H1 (cell line): ENCODE data around the gene MARS1. TPM values are rescaled to one million over a fixed set of nuclear protein-coding genes. Genes with fewer than 3 reads are reported as not detected.

ENCODE experiments used
- CTCF ChIA-PET: fragments of 300-600 bp; sonication (Branson Sonifier 250); formaldehyde crosslinking; loops from one replicate; lab custom pipeline; 2021; ENCODE audit not compliant: partially characterized antibody; lab: Charles Lee
- POLR2A ChIA-PET: fragments of 300-600 bp; sonication (Branson Sonifier 250); formaldehyde crosslinking; loops from one replicate; lab custom pipeline; 2021; ENCODE audit warnings: inconsistent platforms; ENCODE audit not compliant: partially characterized antibody; lab: Charles Lee
- DNase-seq, 2 experiments: peaks; one replicate each; pipeline versions ENCODE4 v3.0.0 to v3.0.0-alpha.2; 2010 to 2022; ENCODE audit warnings: low spot score in 2 of 2, low read depth in 1 of 2, mixed read lengths in 1 of 2
- FAIRE-seq: peaks from 2 replicates; lab custom pipeline; 2011; peaks lifted over from hg19 to GRCh38; lab: Jason Lieb, UNC
- H2AFZ ChIP-seq: 2 replicates; pipeline ENCODE4 v1.8.1; 2012; ENCODE audit warnings: low read length, inconsistent platforms
- H2AK5ac ChIP-seq: 2 replicates; pipeline ENCODE4 v1.6.1; 2013; ENCODE audit warnings: low read depth, low read length
- H2BK120ac ChIP-seq: replicated peaks from 2 replicates; pipeline ENCODE3; 2013; ENCODE audit warnings: low read depth, low read length, inconsistent platforms
- H2BK12ac ChIP-seq: 2 replicates; pipeline ENCODE4 v1.6.1; 2013; ENCODE audit warnings: low read depth, low read length
- H2BK15ac ChIP-seq: 2 replicates; pipeline ENCODE4 v1.6.1; 2013; ENCODE audit warnings: low read length
- H2BK20ac ChIP-seq: 2 replicates; pipeline ENCODE4 v1.6.1; 2013; ENCODE audit warnings: low read length
- H2BK5ac ChIP-seq: 2 replicates; pipeline ENCODE4 v1.6.1; 2013; ENCODE audit warnings: low read depth, low read length
- H3K14ac ChIP-seq: 2 replicates; pipeline ENCODE4 v1.6.1; 2013; ENCODE audit warnings: inconsistent platforms; ENCODE audit not compliant: insufficient read length
- H3K18ac ChIP-seq: 2 replicates; pipeline ENCODE4 v1.6.1; 2013; ENCODE audit warnings: low read length; ENCODE audit errors: extremely low read depth
- H3K23ac ChIP-seq: 2 replicates; pipeline ENCODE4 v1.6.1; 2013; ENCODE audit warnings: inconsistent platforms; ENCODE audit not compliant: insufficient read length
- H3K23me2 ChIP-seq: 2 replicates; pipeline ENCODE4 v1.6.1; 2013; ENCODE audit warnings: low read depth, low read length
- H3K27ac ChIP-seq: 2 replicates; pipeline ENCODE4 v1.6.1; 2011; ENCODE audit warnings: low read depth, low read length, inconsistent platforms
- H3K27me3 ChIP-seq, 4 experiments: replicated peaks in 1 of 4; 1 replicate in 1 of 4; 2 replicates in 3 of 4; pipeline versions ENCODE4 v1.6.1 to v1.8.1; 2011 to 2013; ENCODE audit warnings: low read length in 3 of 4, mild to moderate bottlenecking in 3 of 4, inconsistent platforms in 2 of 4, mixed read lengths in 2 of 4, moderate library complexity in 1 of 4; ENCODE audit not compliant: control insufficient read depth in 3 of 4, insufficient read depth in 3 of 4; ENCODE audit errors: extremely low read depth in 1 of 4
- H3K36me3 ChIP-seq, 4 experiments: 2 replicates each; pipeline versions ENCODE4 v1.6.1 to v1.8.1; 2011 to 2013; ENCODE audit warnings: mild to moderate bottlenecking in 4 of 4, low read length in 3 of 4, moderate library complexity in 2 of 4, control low read depth in 1 of 4, inconsistent platforms in 1 of 4; ENCODE audit not compliant: insufficient read depth in 4 of 4, control insufficient read depth in 2 of 4
- H3K4ac ChIP-seq: replicated peaks from 2 replicates; pipeline ENCODE3; 2013; ENCODE audit warnings: low read length, low read depth, mixed read lengths, inconsistent platforms; ENCODE audit not compliant: insufficient read length
- H3K4me1 ChIP-seq, 4 experiments: replicated peaks in 1 of 4; 1 replicate in 1 of 4; 2 replicates in 3 of 4; pipeline versions ENCODE4 v1.6.1 to v1.8.1; 2011 to 2013; ENCODE audit warnings: low read length in 3 of 4, inconsistent platforms in 2 of 4, mixed read lengths in 1 of 4; ENCODE audit not compliant: insufficient read depth in 4 of 4, control insufficient read depth in 3 of 4
- H3K4me2 ChIP-seq, 2 experiments: 2 replicates each; pipeline versions ENCODE4 v1.6.1 to v1.8.1; 2011 to 2013; ENCODE audit warnings: low read depth in 2 of 2, low read length in 2 of 2, control low read depth in 1 of 2, inconsistent platforms in 1 of 2, mild to moderate bottlenecking in 1 of 2; ENCODE audit not compliant: insufficient read depth in 1 of 2
- H3K4me3 ChIP-seq, 4 experiments: fragments of 200-600, 300-600 bp in 1 of 4; sonication (generic), shearing (Covaris generic), sonication (Bioruptor Twin) in 1 of 4; 2 replicates each; pipeline versions ENCODE4 v1.5.1 to v1.8.1; 2011 to 2016; ENCODE audit warnings: low read length in 4 of 4, low read depth in 3 of 4, control low read depth in 2 of 4, inconsistent platforms in 2 of 4, mild to moderate bottlenecking in 2 of 4, mixed read lengths in 1 of 4, moderate library complexity in 1 of 4; ENCODE audit not compliant: insufficient read depth in 2 of 4; ENCODE audit errors: extremely low read depth in 1 of 4
- H3K56ac ChIP-seq: replicated peaks from 2 replicates; pipeline ENCODE3; 2013; ENCODE audit warnings: low read depth, mild to moderate bottlenecking, mixed read lengths, low read length, inconsistent platforms; ENCODE audit not compliant: insufficient read length
- H3K79me1 ChIP-seq: 2 replicates; pipeline ENCODE4 v1.6.1; 2013; ENCODE audit warnings: low read depth, low read length, control low read depth
- H3K79me2 ChIP-seq, 2 experiments: 2 replicates each; pipeline versions ENCODE4 v1.6.1 to v1.8.1; 2012 to 2013; ENCODE audit warnings: low read length in 2 of 2, mild to moderate bottlenecking in 2 of 2, inconsistent platforms in 1 of 2; ENCODE audit not compliant: insufficient read depth in 2 of 2, control insufficient read depth in 1 of 2
- H3K9ac ChIP-seq, 4 experiments: replicated peaks in 1 of 4; 1 replicate in 1 of 4; 2 replicates in 3 of 4; pipeline versions ENCODE4 v1.6.1 to v1.8.1; 2011 to 2013; ENCODE audit warnings: low read depth in 3 of 4, low read length in 3 of 4, control low read depth in 2 of 4, mild to moderate bottlenecking in 2 of 4, moderate library complexity in 2 of 4, inconsistent platforms in 1 of 4; ENCODE audit errors: extremely low read depth in 1 of 4
- H3K9me3 ChIP-seq, 2 experiments: 2 replicates each; pipeline versions ENCODE4 v1.6.1 to v1.8.1; 2012 to 2013; ENCODE audit warnings: mild to moderate bottlenecking in 2 of 2, moderate library complexity in 2 of 2, control low read depth in 1 of 2, inconsistent platforms in 1 of 2, low read depth in 1 of 2, low read length in 1 of 2, mixed read lengths in 1 of 2; ENCODE audit not compliant: insufficient read depth in 2 of 2
- H4K20me1 ChIP-seq, 2 experiments: replicated peaks in 1 of 2; 2 replicates each; pipeline versions ENCODE3 to v1.8.1; 2011 to 2013; ENCODE audit warnings: inconsistent platforms in 2 of 2, low read length in 2 of 2, mild to moderate bottlenecking in 1 of 2; ENCODE audit not compliant: insufficient read depth in 2 of 2, control insufficient read depth in 1 of 2
- H4K5ac ChIP-seq: 2 replicates; pipeline ENCODE4 v1.6.1; 2013; ENCODE audit warnings: low read length, low read depth, mixed read lengths, inconsistent platforms; ENCODE audit not compliant: insufficient read length
- H4K8ac ChIP-seq: 2 replicates; pipeline ENCODE4 v1.8.0; 2013; ENCODE audit warnings: mild to moderate bottlenecking, moderate library complexity, low read length, inconsistent platforms; ENCODE audit not compliant: insufficient read depth; ENCODE audit errors: extremely low read depth
- H4K91ac ChIP-seq: replicated peaks from 2 replicates; pipeline ENCODE3; 2013; ENCODE audit warnings: low read length, mixed read lengths, inconsistent platforms; ENCODE audit not compliant: insufficient read length
- CHD1 ChIP-seq: IDR thresholded peaks from 2 replicates; pipeline ENCODE4 v1.6.1; 2012; ENCODE audit warnings: low read depth, low read length, improper control_type of control experiment
- CREB1 ChIP-seq: IDR thresholded peaks from 2 replicates; pipeline ENCODE4 v1.6.1; 2012; ENCODE audit warnings: inconsistent platforms
- KDM4A ChIP-seq: IDR thresholded peaks from one replicate; pipeline ENCODE4 v1.7.1; 2012; ENCODE audit warnings: low read depth, mild to moderate bottlenecking, moderate library complexity, low read length, inconsistent platforms; ENCODE audit not compliant: severe bottlenecking
- MAFK ChIP-seq: IDR thresholded peaks from 2 replicates; pipeline ENCODE4 v1.6.1; 2012; ENCODE audit warnings: low read depth, mild to moderate bottlenecking, improper control_type of control experiment, low read length
- POLR2A ChIP-seq, 2 experiments: IDR thresholded peaks; 1 replicate in 1 of 2; 2 replicates in 1 of 2; pipeline ENCODE4 v1.6.1; 2011; ENCODE audit warnings: low read depth in 2 of 2, low read length in 2 of 2, mild to moderate bottlenecking in 2 of 2; ENCODE audit errors: control extremely low read depth in 1 of 2
- RNF2 ChIP-seq: fragments of 200-900, 300-1000 bp; sonication (generic); IDR thresholded peaks from 2 replicates; pipeline ENCODE4 v1.7.1; 2016; ENCODE audit warnings: borderline replicate concordance, low read depth, mild to moderate bottlenecking, antibody characterized with exemption, low read length; ENCODE audit not compliant: poor library complexity, severe bottlenecking; ENCODE audit errors: missing control alignments
- SIX5 ChIP-seq: IDR thresholded peaks from 2 replicates; pipeline ENCODE4 v1.6.1; 2011; ENCODE audit warnings: mild to moderate bottlenecking, low read depth, low read length
- SP1 ChIP-seq: IDR thresholded peaks from 2 replicates; pipeline ENCODE4 v1.6.1; 2011; ENCODE audit warnings: low read depth, low read length
- SP4 ChIP-seq: IDR thresholded peaks from 2 replicates; pipeline ENCODE4 v1.6.1; 2012; ENCODE audit warnings: low read length, inconsistent platforms
- YY1 ChIP-seq: IDR thresholded peaks from 2 replicates; pipeline ENCODE4 v1.6.1; 2011; ENCODE audit warnings: low read depth, mild to moderate bottlenecking, low read length
- WGBS, 2 experiments: shearing (Covaris generic) in 1 of 2; methylation state at CpG; one replicate each; pipeline versions ENCODE4 v1.1.6 to v1.1.7; 2013 to 2015; ENCODE audit warnings: low lambda C conversion rate in 2 of 2, mixed read lengths in 2 of 2, inconsistent platforms in 1 of 2, low coverage in 1 of 2, missing lambda C conversion rate in 1 of 2; ENCODE audit not compliant: insufficient replicate concordance in 2 of 2, insufficient coverage in 1 of 2, insufficient read length in 1 of 2; ENCODE audit errors: extremely low coverage in 1 of 2, missing lambda C conversion rate in 1 of 2; 5-methylcytosine and 5-hydroxymethylcytosine counted together
- polyA plus RNA-seq, 7 experiments: library from polyadenylated mRNA; depleted of rRNA in 3 of 7; stranded (reverse) in 5 of 7; unstranded in 2 of 7; fragments of >200 nt in 5 of 7; fragments of 200-250 nt in 2 of 7; gene quantifications; 1 replicate in 5 of 7; 2 replicates in 1 of 7; 4 replicates in 1 of 7; pipeline versions ENCODE4 v1.2.1 to v1.2.3, GENCODE V29; 2011 to 2013; ENCODE audit warnings: missing spikeins in 2 of 7, mixed read lengths in 2 of 7
- total RNA-seq: library from RNA; stranded (reverse); fragmentation: NEBNext Ultra II Directional; extraction: Animal tissue kit (Norgen Biotek cat#: 25700); gene quantifications from 2 replicates; pipeline ENCODE4 v1.2.1, GENCODE V29; 2021

The MARS1 gene
- total and polyA plus RNA-seq, 2 of the 8 experiments (the other 6 are each of a cell fraction or from before 2014, with no cell fraction given), result 194 to 407 TPM

GRCh38 chr12:57479376-57480115, 8.3 kb upstream of the MARS1 start, which contains the start of gene ARHGAP9:
Gene ARHGAP9, minus strand, starts transcription at chr12:57479866. Its CDS starts 460 bp downstream, at chr12:57479406.
- Histone ChIP-seq H2AFZ (no peak within 1 kb of the TSS), H4K8ac (no peak within 1 kb of the TSS), H2BK5ac (no peak within 1 kb of the TSS), H4K20me1 (peaks cover 0 to 1% of the 10 kb centered on the region in 2 experiments), H3K4ac (no peak within 1 kb of the TSS), H3K4me3 (no peak within 1 kb of the TSS), H3K36me3 (no peaks in the 10 kb centered on the region), H2BK12ac (peak within 1 kb of the TSS; percentile 4; the same call in 1 of the 2 replicates), H4K5ac (no peak within 1 kb of the TSS), H3K79me1 (no peaks in the 10 kb centered on the region), H3K27ac (no peak within 1 kb of the TSS), H2AK5ac (peak within 1 kb of the TSS; percentile 24; the same call in 1 of the 2 replicates), H2BK15ac (peak within 1 kb of the TSS; percentile 72; the same call in 1 of the 2 replicates), H3K56ac (no peak within 1 kb of the TSS), H2BK20ac (no peak within 1 kb of the TSS), H3K9ac (no peak within 1 kb of the TSS), H3K14ac (no peak within 1 kb of the TSS), H3K4me1 (peaks cover 0 to 25% (median 11%) of the 10 kb centered on the region in 4 experiments; a peak in 6 of 7 replicates), H3K4me2 (no peak within 1 kb of the TSS), H3K9me3 (no peaks in the 10 kb centered on the region), H3K23ac (no peak within 1 kb of the TSS), H3K23me2 (peaks cover 8% of the 10 kb centered on the region; the same call in 1 of the 2 replicates), H3K79me2 (no peaks in the 10 kb centered on the region), H4K91ac (no peak within 1 kb of the TSS), H2BK120ac (no peak within 1 kb of the TSS), H3K27me3 (peaks cover 16 to 30% (median 28%) of the 10 kb centered on the region in 4 experiments), H3K18ac (no peak within 1 kb of the TSS)
- POLR2A ChIA-PET, result no interaction called here
- FAIRE-seq (no peak), DNase-seq (no peak)
- 93% methylated on average over 6 of the region's 6 CpGs; no CpG with 5 or more reads in 1 of the 2 experiments for WGBS, 2 experiments
- CTCF ChIA-PET, result interaction anchor here (0.7 to 25.1 kb wide), 7 partner anchors 7 to 253 kb away, joined by 3 to 441 read pairs (median 4); partner anchors contain the start of genes GLI1 and INHBE
- TF ChIP-seq KDM4A, result no peak
- TF ChIP-seq SP1, result no peak
- TF ChIP-seq POLR2A (IDR thresholded peaks at IDR 0.05; ENCODE audit: control extremely low read depth in 1 of 2, low read depth in 2 of 2, low read length in 2 of 2), result no peak
- no peak for TF ChIP-seq YY1
- TF ChIP-seq MAFK, result no peak
- TF ChIP-seq SP4, result no peak
- no peak for TF ChIP-seq SIX5
- no peak for TF ChIP-seq CHD1
- TF ChIP-seq CREB1, result no peak
- no peak for TF ChIP-seq RNF2
